GM23338 (cell line): ENCODE measurements around the gene ENDOU.

Experiments
- CREB1 ChIP-seq: fragments of 250-450 bp; sonication (Bioruptor Pico); IDR thresholded peaks from 2 replicates; pipeline ENCODE4 v1.5.0; 2020; ENCODE audit warnings: low read depth, mild to moderate bottlenecking, moderate library complexity
- EZH2 ChIP-seq: fragments of 200-600 bp; sonication (generic); IDR thresholded peaks from one replicate; pipeline ENCODE4 v1.8.0; 2017; ENCODE audit warnings: antibody characterized with exemption, mild to moderate bottlenecking, low read depth; ENCODE audit not compliant: unreplicated experiment
- EZH2phosphoT487 ChIP-seq: fragments of 200-600 bp; sonication (generic); IDR thresholded peaks from one replicate; pipeline ENCODE4 v1.8.1; 2018; ENCODE audit warnings: antibody characterized with exemption; ENCODE audit not compliant: unreplicated experiment
- JUNB ChIP-seq: IDR thresholded peaks from one replicate; pipeline ENCODE4 v1.6.1; 2016; ENCODE audit warnings: antibody characterized with exemption; ENCODE audit not compliant: unreplicated experiment
- NANOG ChIP-seq: IDR thresholded peaks from 2 replicates; pipeline ENCODE4 v1.6.1; 2016; ENCODE audit warnings: antibody characterized with exemption, borderline replicate concordance
- POLR2AphosphoS5 ChIP-seq: IDR thresholded peaks from 2 replicates; pipeline ENCODE4 v1.6.1; 2016; ENCODE audit warnings: antibody characterized with exemption, low read depth
- STAT1 ChIP-seq: IDR thresholded peaks from one replicate; pipeline ENCODE4 v1.6.1; 2016; ENCODE audit warnings: antibody characterized with exemption; ENCODE audit not compliant: unreplicated experiment
- ZNF114 ChIP-seq: fragments of 250-450 bp; sonication (Bioruptor Pico); IDR thresholded peaks from 2 replicates; pipeline ENCODE4 v1.5.0; 2020; ENCODE audit warnings: mild to moderate bottlenecking, moderate library complexity
- ZNF331 ChIP-seq: fragments of 250-450 bp; sonication (Bioruptor Pico); IDR thresholded peaks from 2 replicates; pipeline ENCODE4 v1.5.0; 2020; ENCODE audit warnings: low read depth, mild to moderate bottlenecking, moderate library complexity
- TF ChIP-seq, protein P1 (sequence below), 2 experiments: fragments of 200-600 bp in 1 of 2; sonication (generic) in 1 of 2; conservative IDR thresholded peaks; 2 replicates each; pipeline versions ENCODE4 v1.5.1 to v1.6.1; 2016 to 2017; ENCODE audit warnings: antibody characterized with exemption in 2 of 2, low read depth in 2 of 2, mild to moderate bottlenecking in 2 of 2, moderate library complexity in 1 of 2
- TF ChIP-seq, protein P2 (sequence below): IDR thresholded peaks from one replicate; pipeline ENCODE4 v1.6.1; 2018; ENCODE audit warnings: antibody characterized with exemption; ENCODE audit not compliant: unreplicated experiment
- TF ChIP-seq, protein P3 (sequence below): fragments of 250-450 bp; sonication (Bioruptor Pico); IDR thresholded peaks from 2 replicates; pipeline ENCODE4 v1.5.0; 2020; ENCODE audit warnings: mild to moderate bottlenecking, moderate library complexity
- TF ChIP-seq, protein P4 (sequence below): IDR thresholded peaks from 2 replicates; pipeline ENCODE4 v1.6.1; 2016; ENCODE audit warnings: antibody characterized with exemption

DNA sequence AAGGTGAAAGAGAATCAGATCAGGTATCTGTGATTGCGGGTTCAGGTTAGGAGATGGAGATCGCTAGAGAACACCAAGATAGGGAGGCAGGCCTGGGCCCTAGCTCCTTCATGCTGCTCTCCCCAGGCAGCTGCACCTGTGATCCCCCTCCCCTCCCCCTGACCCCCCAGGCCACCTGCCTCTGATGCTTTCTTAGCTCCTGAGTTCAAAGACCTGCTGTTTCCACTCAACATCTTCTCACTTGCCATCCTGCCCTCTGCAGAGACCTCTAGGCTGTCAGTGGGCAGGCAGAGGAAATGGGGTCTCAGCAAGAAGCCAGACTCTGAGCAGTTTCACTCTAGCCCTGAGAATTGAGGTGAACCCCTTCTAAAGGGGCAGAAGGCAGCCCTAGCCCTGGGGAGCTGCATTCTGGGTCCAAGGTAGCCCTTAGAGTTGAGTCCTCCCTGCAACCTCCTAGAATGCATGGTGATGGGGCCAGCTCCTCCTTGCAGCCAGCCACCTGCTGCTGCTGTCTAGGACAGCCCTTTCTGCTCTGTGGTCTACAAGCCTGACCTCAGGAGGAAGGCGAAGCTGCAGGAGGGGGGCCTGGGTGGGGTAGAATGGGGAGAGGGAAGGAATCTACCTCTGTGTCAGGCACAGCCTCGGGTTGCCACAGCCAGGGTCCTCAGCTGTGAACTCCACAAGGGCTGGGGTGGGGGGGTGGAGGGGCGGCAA lies 41.4 kb upstream of the ENDOU start:
- TF ChIP-seq, protein P1, sequence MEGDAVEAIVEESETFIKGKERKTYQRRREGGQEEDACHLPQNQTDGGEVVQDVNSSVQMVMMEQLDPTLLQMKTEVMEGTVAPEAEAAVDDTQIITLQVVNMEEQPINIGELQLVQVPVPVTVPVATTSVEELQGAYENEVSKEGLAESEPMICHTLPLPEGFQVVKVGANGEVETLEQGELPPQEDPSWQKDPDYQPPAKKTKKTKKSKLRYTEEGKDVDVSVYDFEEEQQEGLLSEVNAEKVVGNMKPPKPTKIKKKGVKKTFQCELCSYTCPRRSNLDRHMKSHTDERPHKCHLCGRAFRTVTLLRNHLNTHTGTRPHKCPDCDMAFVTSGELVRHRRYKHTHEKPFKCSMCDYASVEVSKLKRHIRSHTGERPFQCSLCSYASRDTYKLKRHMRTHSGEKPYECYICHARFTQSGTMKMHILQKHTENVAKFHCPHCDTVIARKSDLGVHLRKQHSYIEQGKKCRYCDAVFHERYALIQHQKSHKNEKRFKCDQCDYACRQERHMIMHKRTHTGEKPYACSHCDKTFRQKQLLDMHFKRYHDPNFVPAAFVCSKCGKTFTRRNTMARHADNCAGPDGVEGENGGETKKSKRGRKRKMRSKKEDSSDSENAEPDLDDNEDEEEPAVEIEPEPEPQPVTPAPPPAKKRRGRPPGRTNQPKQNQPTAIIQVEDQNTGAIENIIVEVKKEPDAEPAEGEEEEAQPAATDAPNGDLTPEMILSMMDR (conservative IDR thresholded peaks at IDR 0.05; ENCODE audit: low read depth in 2 of 2) = no peak
- TF ChIP-seq POLR2AphosphoS5 = no peak
- no peak for TF ChIP-seq EZH2
- no peak for TF ChIP-seq JUNB
- no peak for TF ChIP-seq EZH2phosphoT487
- TF ChIP-seq, protein P2, sequence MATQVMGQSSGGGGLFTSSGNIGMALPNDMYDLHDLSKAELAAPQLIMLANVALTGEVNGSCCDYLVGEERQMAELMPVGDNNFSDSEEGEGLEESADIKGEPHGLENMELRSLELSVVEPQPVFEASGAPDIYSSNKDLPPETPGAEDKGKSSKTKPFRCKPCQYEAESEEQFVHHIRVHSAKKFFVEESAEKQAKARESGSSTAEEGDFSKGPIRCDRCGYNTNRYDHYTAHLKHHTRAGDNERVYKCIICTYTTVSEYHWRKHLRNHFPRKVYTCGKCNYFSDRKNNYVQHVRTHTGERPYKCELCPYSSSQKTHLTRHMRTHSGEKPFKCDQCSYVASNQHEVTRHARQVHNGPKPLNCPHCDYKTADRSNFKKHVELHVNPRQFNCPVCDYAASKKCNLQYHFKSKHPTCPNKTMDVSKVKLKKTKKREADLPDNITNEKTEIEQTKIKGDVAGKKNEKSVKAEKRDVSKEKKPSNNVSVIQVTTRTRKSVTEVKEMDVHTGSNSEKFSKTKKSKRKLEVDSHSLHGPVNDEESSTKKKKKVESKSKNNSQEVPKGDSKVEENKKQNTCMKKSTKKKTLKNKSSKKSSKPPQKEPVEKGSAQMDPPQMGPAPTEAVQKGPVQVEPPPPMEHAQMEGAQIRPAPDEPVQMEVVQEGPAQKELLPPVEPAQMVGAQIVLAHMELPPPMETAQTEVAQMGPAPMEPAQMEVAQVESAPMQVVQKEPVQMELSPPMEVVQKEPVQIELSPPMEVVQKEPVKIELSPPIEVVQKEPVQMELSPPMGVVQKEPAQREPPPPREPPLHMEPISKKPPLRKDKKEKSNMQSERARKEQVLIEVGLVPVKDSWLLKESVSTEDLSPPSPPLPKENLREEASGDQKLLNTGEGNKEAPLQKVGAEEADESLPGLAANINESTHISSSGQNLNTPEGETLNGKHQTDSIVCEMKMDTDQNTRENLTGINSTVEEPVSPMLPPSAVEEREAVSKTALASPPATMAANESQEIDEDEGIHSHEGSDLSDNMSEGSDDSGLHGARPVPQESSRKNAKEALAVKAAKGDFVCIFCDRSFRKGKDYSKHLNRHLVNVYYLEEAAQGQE = no peak
- no peak for TF ChIP-seq STAT1
- no peak for TF ChIP-seq ZNF331 (CRISPR knock-in tag)
- no peak for TF ChIP-seq NANOG
- TF ChIP-seq, protein P3, sequence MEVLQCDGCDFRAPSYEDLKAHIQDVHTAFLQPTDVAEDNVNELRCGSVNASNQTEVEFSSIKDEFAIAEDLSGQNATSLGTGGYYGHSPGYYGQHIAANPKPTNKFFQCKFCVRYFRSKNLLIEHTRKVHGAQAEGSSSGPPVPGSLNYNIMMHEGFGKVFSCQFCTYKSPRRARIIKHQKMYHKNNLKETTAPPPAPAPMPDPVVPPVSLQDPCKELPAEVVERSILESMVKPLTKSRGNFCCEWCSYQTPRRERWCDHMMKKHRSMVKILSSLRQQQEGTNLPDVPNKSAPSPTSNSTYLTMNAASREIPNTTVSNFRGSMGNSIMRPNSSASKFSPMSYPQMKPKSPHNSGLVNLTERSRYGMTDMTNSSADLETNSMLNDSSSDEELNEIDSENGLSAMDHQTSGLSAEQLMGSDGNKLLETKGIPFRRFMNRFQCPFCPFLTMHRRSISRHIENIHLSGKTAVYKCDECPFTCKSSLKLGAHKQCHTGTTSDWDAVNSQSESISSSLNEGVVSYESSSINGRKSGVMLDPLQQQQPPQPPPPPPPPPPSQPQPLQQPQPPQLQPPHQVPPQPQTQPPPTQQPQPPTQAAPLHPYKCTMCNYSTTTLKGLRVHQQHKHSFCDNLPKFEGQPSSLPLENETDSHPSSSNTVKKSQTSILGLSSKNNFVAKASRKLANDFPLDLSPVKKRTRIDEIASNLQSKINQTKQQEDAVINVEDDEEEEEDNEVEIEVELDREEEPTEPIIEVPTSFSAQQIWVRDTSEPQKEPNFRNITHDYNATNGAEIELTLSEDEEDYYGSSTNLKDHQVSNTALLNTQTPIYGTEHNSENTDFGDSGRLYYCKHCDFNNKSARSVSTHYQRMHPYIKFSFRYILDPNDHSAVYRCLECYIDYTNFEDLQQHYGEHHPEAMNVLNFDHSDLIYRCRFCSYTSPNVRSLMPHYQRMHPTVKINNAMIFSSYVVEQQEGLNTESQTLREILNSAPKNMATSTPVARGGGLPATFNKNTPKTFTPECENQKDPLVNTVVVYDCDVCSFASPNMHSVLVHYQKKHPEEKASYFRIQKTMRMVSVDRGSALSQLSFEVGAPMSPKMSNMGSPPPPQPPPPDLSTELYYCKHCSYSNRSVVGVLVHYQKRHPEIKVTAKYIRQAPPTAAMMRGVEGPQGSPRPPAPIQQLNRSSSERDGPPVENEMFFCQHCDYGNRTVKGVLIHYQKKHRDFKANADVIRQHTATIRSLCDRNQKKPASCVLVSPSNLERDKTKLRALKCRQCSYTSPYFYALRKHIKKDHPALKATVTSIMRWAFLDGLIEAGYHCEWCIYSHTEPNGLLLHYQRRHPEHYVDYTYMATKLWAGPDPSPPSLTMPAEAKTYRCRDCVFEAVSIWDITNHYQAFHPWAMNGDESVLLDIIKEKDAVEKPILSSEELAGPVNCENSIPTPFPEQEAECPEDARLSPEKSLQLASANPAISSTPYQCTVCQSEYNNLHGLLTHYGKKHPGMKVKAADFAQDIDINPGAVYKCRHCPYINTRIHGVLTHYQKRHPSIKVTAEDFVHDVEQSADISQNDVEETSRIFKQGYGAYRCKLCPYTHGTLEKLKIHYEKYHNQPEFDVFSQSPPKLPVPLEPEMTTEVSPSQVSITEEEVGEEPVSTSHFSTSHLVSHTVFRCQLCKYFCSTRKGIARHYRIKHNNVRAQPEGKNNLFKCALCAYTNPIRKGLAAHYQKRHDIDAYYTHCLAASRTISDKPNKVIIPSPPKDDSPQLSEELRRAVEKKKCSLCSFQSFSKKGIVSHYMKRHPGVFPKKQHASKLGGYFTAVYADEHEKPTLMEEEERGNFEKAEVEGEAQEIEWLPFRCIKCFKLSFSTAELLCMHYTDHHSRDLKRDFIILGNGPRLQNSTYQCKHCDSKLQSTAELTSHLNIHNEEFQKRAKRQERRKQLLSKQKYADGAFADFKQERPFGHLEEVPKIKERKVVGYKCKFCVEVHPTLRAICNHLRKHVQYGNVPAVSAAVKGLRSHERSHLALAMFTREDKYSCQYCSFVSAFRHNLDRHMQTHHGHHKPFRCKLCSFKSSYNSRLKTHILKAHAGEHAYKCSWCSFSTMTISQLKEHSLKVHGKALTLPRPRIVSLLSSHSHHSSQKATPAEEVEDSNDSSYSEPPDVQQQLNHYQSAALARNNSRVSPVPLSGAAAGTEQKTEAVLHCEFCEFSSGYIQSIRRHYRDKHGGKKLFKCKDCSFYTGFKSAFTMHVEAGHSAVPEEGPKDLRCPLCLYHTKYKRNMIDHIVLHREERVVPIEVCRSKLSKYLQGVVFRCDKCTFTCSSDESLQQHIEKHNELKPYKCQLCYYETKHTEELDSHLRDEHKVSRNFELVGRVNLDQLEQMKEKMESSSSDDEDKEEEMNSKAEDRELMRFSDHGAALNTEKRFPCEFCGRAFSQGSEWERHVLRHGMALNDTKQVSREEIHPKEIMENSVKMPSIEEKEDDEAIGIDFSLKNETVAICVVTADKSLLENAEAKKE (CRISPR knock-in tag) = no peak
- TF ChIP-seq, protein P4, sequence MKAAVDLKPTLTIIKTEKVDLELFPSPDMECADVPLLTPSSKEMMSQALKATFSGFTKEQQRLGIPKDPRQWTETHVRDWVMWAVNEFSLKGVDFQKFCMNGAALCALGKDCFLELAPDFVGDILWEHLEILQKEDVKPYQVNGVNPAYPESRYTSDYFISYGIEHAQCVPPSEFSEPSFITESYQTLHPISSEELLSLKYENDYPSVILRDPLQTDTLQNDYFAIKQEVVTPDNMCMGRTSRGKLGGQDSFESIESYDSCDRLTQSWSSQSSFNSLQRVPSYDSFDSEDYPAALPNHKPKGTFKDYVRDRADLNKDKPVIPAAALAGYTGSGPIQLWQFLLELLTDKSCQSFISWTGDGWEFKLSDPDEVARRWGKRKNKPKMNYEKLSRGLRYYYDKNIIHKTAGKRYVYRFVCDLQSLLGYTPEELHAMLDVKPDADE = no peak
- TF ChIP-seq ZNF114 (CRISPR knock-in tag) = no peak
- TF ChIP-seq CREB1 (CRISPR knock-in tag) = no peak
